ENCODE data around the gene RALA. TPM values are rescaled to one million over a fixed set of nuclear protein-coding genes. Genes with fewer than 3 reads are reported as not detected.

The RALA gene
- total and polyA plus RNA-seq, 2 donors from 2014 or later = 21.5 to 25.1 TPM

DNA sequence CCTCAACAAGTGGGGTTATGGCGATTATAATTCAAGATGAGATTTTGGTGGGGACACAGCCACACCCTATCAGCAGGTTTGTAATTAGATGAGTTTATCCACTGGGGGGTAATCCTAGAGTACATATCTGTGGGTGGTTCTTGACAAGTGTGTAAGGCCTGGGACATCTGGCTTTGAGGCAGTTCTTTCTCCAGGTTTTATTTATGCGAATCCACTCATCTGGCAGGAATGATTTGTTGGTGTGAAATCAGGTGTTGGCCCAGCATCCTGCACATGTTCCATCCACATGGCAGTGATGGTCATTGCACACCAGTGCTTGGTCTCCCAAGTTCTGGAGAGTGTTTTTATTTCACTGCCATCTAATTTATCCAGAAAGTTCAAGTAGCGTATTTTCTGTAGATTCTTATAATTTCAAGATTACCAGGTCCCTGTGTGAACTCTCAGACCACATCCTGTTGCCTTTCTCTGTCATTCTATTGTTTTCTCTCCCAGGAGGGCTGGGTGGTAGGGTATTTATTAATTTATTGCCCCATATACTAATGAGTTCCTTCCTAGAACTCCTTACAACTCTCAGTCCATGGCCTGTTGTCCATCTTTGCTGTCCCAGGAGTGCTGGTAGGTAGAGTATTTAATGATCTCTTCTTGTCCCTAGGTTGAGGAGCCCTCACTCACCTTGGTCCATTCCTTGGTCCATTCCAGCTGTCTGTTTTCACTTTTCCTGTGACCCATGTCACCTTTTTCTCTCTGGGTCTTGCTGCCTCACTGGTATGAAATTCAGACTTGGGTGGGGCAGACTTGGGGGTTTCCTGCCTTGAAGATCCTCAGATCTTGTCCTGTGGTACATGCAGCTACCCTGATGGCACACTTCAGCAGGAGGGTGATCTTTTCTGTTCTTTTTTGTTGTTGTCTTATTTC is 10.4 kb downstream of the RALA start:
- no peak overlapping the region for H3K9ac ChIP-seq (ENCODE audit: low read length in 3 of 3)
- no peak overlapping the region for H3K4me3 ChIP-seq (ENCODE audit: low read length in 3 of 3)
- no peaks in the 10 kb centered on the region for H3K4me1 ChIP-seq (ENCODE audit: control insufficient read depth in 2 of 3, insufficient read depth in 2 of 3, low read depth in 1 of 3, low read length in 3 of 3)
- TF ChIP-seq, protein P1, sequence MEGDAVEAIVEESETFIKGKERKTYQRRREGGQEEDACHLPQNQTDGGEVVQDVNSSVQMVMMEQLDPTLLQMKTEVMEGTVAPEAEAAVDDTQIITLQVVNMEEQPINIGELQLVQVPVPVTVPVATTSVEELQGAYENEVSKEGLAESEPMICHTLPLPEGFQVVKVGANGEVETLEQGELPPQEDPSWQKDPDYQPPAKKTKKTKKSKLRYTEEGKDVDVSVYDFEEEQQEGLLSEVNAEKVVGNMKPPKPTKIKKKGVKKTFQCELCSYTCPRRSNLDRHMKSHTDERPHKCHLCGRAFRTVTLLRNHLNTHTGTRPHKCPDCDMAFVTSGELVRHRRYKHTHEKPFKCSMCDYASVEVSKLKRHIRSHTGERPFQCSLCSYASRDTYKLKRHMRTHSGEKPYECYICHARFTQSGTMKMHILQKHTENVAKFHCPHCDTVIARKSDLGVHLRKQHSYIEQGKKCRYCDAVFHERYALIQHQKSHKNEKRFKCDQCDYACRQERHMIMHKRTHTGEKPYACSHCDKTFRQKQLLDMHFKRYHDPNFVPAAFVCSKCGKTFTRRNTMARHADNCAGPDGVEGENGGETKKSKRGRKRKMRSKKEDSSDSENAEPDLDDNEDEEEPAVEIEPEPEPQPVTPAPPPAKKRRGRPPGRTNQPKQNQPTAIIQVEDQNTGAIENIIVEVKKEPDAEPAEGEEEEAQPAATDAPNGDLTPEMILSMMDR (IDR thresholded peaks at IDR 0.05; ENCODE audit: borderline replicate concordance, extremely low read depth, insufficient read depth) = no peak
- no peaks in the 10 kb centered on the region for H3K36me3 ChIP-seq (ENCODE audit: control insufficient read depth in 2 of 3, insufficient read depth in 3 of 3, low read length in 3 of 3)
- no peak for DNase-seq
- no peak for FAIRE-seq
- H3K9me3 ChIP-seq (ENCODE audit: control insufficient read depth in 2 of 3, insufficient read depth in 1 of 3, low read length in 3 of 3) = no peaks in the 10 kb centered on the region
- intact Hi-C loops (cut with DNase I) = no loop called here
- no peak overlapping the region for H3K27ac ChIP-seq (ENCODE audit: low read depth in 2 of 2, low read length in 2 of 2)
- no peaks in the 10 kb centered on the region for H3K27me3 ChIP-seq (ENCODE audit: control insufficient read depth, insufficient read depth, low read length)

DNA sequence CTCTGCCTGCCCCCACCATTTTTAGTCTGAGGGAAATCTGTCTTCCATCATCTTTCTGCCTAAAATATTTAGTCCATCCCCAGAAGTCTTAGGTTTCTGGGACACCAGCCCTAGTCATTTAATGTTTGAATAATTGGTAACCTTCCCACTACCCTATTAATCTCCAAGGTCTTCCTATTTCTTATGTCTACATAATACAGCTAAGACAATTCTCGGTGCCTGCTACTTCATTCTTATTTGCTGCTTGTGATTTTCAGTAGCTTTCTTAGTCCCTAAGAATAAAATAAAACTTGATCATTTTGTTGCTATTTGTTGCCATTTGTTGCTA is 11.1 kb downstream of the RALA start:
- no peak overlapping the region for H3K27ac ChIP-seq (ENCODE audit: low read depth in 2 of 2, low read length in 2 of 2)

GRCh38 chr7:39637400-39637799 is 14.0 kb downstream of the RALA start:
- intact Hi-C loops (cut with DNase I) = no loop called here
- no peak for FAIRE-seq
- no peak overlapping the region for H3K9ac ChIP-seq (ENCODE audit: low read length in 3 of 3)

More for the DNA sequence above, 11.1 kb downstream of the RALA start:
- H3K9me3 ChIP-seq (ENCODE audit: control insufficient read depth in 2 of 3, insufficient read depth in 1 of 3, low read length in 3 of 3) = no peaks in the 10 kb centered on the region
- intact Hi-C loops (cut with DNase I) = no loop called here
- no peaks in the 10 kb centered on the region for H3K4me1 ChIP-seq (ENCODE audit: control insufficient read depth in 2 of 3, insufficient read depth in 2 of 3, low read depth in 1 of 3, low read length in 3 of 3)
- DNase-seq = no peak
- no peaks in the 10 kb centered on the region for H3K27me3 ChIP-seq (ENCODE audit: control insufficient read depth, insufficient read depth, low read length)
- no peak for FAIRE-seq
- no peaks in the 10 kb centered on the region for H3K36me3 ChIP-seq (ENCODE audit: control insufficient read depth in 2 of 3, insufficient read depth in 3 of 3, low read length in 3 of 3)
- H3K9ac ChIP-seq (ENCODE audit: low read length in 3 of 3) = no peak overlapping the region
- no peak overlapping the region for H3K4me3 ChIP-seq (ENCODE audit: low read length in 3 of 3)
- TF ChIP-seq, protein P1 (IDR thresholded peaks at IDR 0.05; ENCODE audit: borderline replicate concordance, extremely low read depth, insufficient read depth) = no peak

More at GRCh38 chr7:39637400-39637799, 14.0 kb downstream of the RALA start:
- Histone ChIP-seq H3K36me3 (ENCODE audit: control insufficient read depth in 2 of 3, insufficient read depth in 3 of 3, low read length in 3 of 3) (no peaks in the 10 kb centered on the region), H3K4me3 (ENCODE audit: low read length in 3 of 3) (no peak overlapping the region), H3K27me3 (ENCODE audit: control insufficient read depth, insufficient read depth, low read length) (no peaks in the 10 kb centered on the region), H3K9me3 (ENCODE audit: control insufficient read depth in 2 of 3, insufficient read depth in 1 of 3, low read length in 3 of 3) (no peaks in the 10 kb centered on the region), H3K27ac (ENCODE audit: low read depth in 2 of 2, low read length in 2 of 2) (no peak overlapping the region), H3K4me1 (ENCODE audit: control insufficient read depth in 2 of 3, insufficient read depth in 2 of 3, low read depth in 1 of 3, low read length in 3 of 3) (no peaks in the 10 kb centered on the region)
- TF ChIP-seq, protein P1 (IDR thresholded peaks at IDR 0.05; ENCODE audit: borderline replicate concordance, extremely low read depth, insufficient read depth) = no peak
- DNase-seq = no peak
